C4-2B (cell line): ENCODE measurements around the gene MTX2.

Experiments
- H3K27ac ChIP-seq: fragments of 450-650 bp; 2 replicates; pipeline ENCODE4 v1.5.1; 2017
- CTCF ChIP-seq: fragments of 450-650 bp; conservative IDR thresholded peaks from 2 replicates; pipeline ENCODE4 v1.5.1; 2017; ENCODE audit warnings: mild to moderate bottlenecking
- ZFX ChIP-seq: fragments of 450-650 bp; IDR thresholded peaks from 2 replicates; pipeline ENCODE4 v1.6.1; 2017

MTX2 gene

GRCh38 chr2:176284461-176285049 is 15.3 kb downstream of the MTX2 start:
- no peak overlapping the region for H3K27ac ChIP-seq
- TF ChIP-seq CTCF: no peak
- TF ChIP-seq ZFX: no peak

- no peak overlapping the region for H3K27ac ChIP-seq
- no peak for TF ChIP-seq ZFX
- no peak for TF ChIP-seq CTCF
Observed at GRCh38 chr2:176285321-176285720, 16.1 kb downstream of the MTX2 start.

DNA sequence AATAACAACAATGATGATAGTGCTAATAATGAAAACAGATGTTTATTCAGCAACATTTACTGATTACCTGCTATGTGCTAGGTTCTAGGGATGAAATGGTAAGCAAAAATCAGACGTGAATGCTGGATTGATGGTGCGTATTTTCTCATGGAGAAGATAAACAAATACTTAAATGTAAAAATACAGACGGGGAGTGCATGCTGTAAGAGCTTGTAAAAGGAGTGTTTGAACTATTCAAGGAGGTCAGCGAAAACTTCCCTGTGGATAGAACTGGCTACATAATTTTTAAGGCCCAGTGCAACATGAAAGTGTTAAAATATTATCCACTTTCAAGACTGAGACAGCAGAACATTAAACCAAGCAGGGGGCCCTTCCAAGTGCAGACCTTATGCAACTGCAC is 22.1 kb downstream of the MTX2 start:
- H3K27ac ChIP-seq: no peak overlapping the region

DNA sequence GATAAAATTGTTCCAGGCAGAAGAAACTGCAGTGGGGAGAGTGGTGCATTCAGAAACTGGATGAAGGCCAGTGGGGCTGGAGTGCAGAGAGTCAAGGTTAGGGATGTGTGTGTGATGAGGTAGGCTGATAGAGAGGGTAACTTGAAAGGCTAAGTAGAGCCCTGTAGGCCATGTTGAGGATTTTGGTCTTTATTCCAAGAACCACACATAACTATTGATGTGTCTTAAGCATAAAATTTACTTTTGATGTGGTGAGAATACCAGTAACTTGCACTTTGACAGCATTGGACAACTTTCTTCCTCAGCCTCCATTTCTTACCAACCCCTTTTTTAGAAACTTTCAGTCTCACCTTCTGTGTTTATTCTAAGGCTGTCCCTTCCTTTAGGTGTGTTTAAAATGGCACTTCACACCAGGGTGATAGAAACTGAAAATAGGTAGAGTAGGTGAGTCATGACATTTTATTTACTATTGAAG is 22.6 kb downstream of the MTX2 start:
- no peak overlapping the region for H3K27ac ChIP-seq
- TF ChIP-seq CTCF (no peak), ZFX (no peak)

More for the DNA sequence above, 22.1 kb downstream of the MTX2 start:
- TF ChIP-seq ZFX (no peak), CTCF (no peak)

- H3K27ac ChIP-seq: no peak overlapping the region
- TF ChIP-seq ZFX (no peak), CTCF (no peak)
Observed at GRCh38 chr2:176292608-176293007, 23.4 kb downstream of the MTX2 start.

DNA sequence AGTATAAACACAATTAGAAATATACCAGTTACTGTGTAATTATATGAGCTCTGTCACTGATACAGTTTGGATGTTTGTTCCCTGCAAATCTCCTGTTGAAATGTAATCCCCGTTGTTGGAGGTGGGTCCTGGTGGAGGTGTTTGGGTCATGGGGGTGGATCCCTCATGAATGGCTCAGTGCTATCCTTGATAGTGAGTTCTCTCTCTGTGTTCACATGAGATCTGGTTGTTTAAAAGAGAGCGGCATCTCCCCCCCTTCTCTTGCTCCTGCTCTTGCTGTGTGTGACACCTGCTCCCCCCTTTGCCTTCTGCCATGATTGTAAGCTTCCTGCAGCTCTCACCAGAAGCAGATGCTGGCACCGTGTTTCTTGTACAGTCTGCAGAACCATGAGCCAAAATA is 24.1 kb downstream of the MTX2 start:
- no peak for TF ChIP-seq CTCF
- no peak for TF ChIP-seq ZFX
- H3K27ac ChIP-seq: no peak overlapping the region

DNA sequence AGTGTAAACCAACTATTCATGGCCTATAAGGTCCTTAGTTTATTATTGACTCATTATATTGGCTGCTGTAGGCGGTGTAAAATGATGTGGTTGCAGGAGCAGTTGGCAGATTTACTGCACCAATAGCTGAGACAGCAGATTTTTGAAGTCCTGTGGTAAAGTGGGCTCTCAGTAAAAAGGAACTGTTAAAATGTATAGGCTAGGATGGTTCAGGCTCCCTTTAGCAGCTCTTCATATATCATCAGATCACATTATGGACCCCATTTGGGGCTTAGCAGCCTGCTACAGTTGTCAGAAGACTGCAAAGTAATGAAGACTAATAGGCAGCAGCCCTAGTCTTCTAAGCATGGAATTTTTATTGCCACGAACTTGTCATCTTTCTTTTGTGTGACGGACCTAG is 27.8 kb downstream of the MTX2 start:
- no peak overlapping the region for H3K27ac ChIP-seq
- TF ChIP-seq ZFX: no peak
- no peak for TF ChIP-seq CTCF
